Measurements from ENCODE around the gene IMMT.
A peak's percentile ranks its signal among the peaks of the same experiment; 100 is the strongest.

IMMT gene

GRCh38 chr2:86139981-86140380 is 55.3 kb downstream of the IMMT start:
- DNase-seq = no peak

- DNase-seq = no peak
Measured at GRCh38 chr2:86138736-86139625, 56.3 kb downstream of the IMMT start.

- no peak for DNase-seq
Measured at GRCh38 chr2:86136141-86136540, 59.1 kb downstream of the IMMT start.

- no peak for DNase-seq
Measured at GRCh38 chr2:86135653-86136052, 59.6 kb downstream of the IMMT start.

GRCh38 chr2:86134709-86135108 is 60.6 kb downstream of the IMMT start:
- no peak for DNase-seq

- DNase-seq = no peak
Measured at GRCh38 chr2:86124683-86125082, 70.6 kb downstream of the IMMT start.

- no peak for DNase-seq
Measured at GRCh38 chr2:86123328-86123925, 71.8 kb downstream of the IMMT start.

GRCh38 chr2:86118130-86118529 is 77.1 kb downstream of the IMMT start:
- no peak for DNase-seq

- DNase-seq = no peak
Measured at GRCh38 chr2:86107031-86107430, 88.2 kb downstream of the IMMT start.

GRCh38 chr2:86105969-86106945 is 89.0 kb downstream of the IMMT start, which contains the start of gene PTCD3:
TSS of gene PTCD3 (plus strand) at chr2:86106235. CDS start at chr2:86106248, 13 bp downstream.
- peak; percentile 91 to 96 for DNase-seq

- peak; percentile 91 to 96 for DNase-seq
Measured at GRCh38 chr2:86105252-86105968, 89.9 kb downstream of the IMMT start, which contains the start of gene POLR1A. TSS of gene POLR1A (minus strand) at chr2:86105886. CDS start at chr2:86105776, 110 bp downstream.

- no peak for DNase-seq
Measured at GRCh38 chr2:86102157-86102556, 93.1 kb downstream of the IMMT start.

- no peak for DNase-seq
Measured at GRCh38 chr2:86097913-86098312, 97.3 kb downstream of the IMMT start.

GRCh38 chr2:86097114-86097896 is 98.0 kb downstream of the IMMT start:
- no peak for DNase-seq

GRCh38 chr2:86094229-86094628 is 101.0 kb downstream of the IMMT start:
- no peak for DNase-seq

All from AML-193 (cell line).